Kidney (tissue), 14 donors: ENCODE results near the gene IGLL5. TPM values are rescaled to one million over a fixed set of nuclear protein-coding genes. Genes with fewer than 3 reads are reported as not detected.

Experiments used
- DNase-seq, 5 donors: peaks; one replicate each; pipeline ENCODE4 v3.0.0-alpha.2; 2013 to 2020
- FAIRE-seq: peaks from 2 replicates; lab custom pipeline; 2012; peaks lifted over from hg19 to GRCh38; lab: Jason Lieb, UNC
- H3K27ac ChIP-seq, 2 donors: one replicate each; pipeline ENCODE4 v1.7.0; 2013; ENCODE audit warnings: low read depth in 2 of 2, low read length in 2 of 2, inconsistent platforms in 1 of 2
- H3K27me3 ChIP-seq: one replicate; pipeline ENCODE4 v1.7.1; 2013; ENCODE audit warnings: low read length, inconsistent platforms; ENCODE audit not compliant: control insufficient read depth, insufficient read depth
- H3K36me3 ChIP-seq, 3 donors: one replicate each; pipeline versions ENCODE4 v1.7.0 to v1.7.1; 2013; ENCODE audit warnings: low read length in 3 of 3, control low read depth in 1 of 3, inconsistent platforms in 1 of 3; ENCODE audit not compliant: insufficient read depth in 3 of 3, control insufficient read depth in 2 of 3
- H3K4me1 ChIP-seq, 3 donors: one replicate each; pipeline versions ENCODE4 v1.7.0 to v1.7.1; 2013; ENCODE audit warnings: low read length in 3 of 3, inconsistent platforms in 1 of 3, low read depth in 1 of 3; ENCODE audit not compliant: control insufficient read depth in 2 of 3, insufficient read depth in 2 of 3
- H3K4me3 ChIP-seq, 3 donors: one replicate each; pipeline versions ENCODE4 v1.7.0 to v1.8.1; 2013; ENCODE audit warnings: low read length in 3 of 3, control low read depth in 1 of 3, inconsistent platforms in 1 of 3
- H3K9ac ChIP-seq, 3 donors: one replicate each; pipeline versions ENCODE4 v1.7.0 to v1.7.1; 2013; ENCODE audit warnings: low read length in 3 of 3, control low read depth in 1 of 3, inconsistent platforms in 1 of 3
- H3K9me3 ChIP-seq, 3 donors: one replicate each; pipeline versions ENCODE4 v1.7.0 to v1.7.1; 2013; ENCODE audit warnings: low read length in 3 of 3, control low read depth in 1 of 3, inconsistent platforms in 1 of 3; ENCODE audit not compliant: control insufficient read depth in 2 of 3, insufficient read depth in 1 of 3
- CTCF ChIP-seq: IDR thresholded peaks from 3 replicates; pipeline ENCODE4 v1.5.1; 2012; ENCODE audit warnings: mild to moderate bottlenecking, moderate library complexity, borderline replicate concordance; ENCODE audit not compliant: insufficient read depth; ENCODE audit errors: extremely low read depth
- intact Hi-C: fragments of 100-400 bp; cut with DNase I; formaldehyde crosslinking; loops from one replicate; pipeline ENCODE4 v1.11.1; 2022
- polyA plus RNA-seq: library from polyadenylated mRNA; stranded (reverse); fragments of 350-450 nt; fragmentation: Illumina TruSeq; extraction: RNeasy Lipid Tissue Mini Kit (QIAGEN cat#74804); gene quantifications from one replicate; pipeline ENCODE4 v1.2.3, GENCODE V29; 2014; ENCODE audit warnings: low read depth, low replicate concordance; ENCODE audit not compliant: insufficient read depth
- total RNA-seq: library from RNA; stranded (reverse); fragmentation: NEBNext Ultra II Directional; extraction: Animal tissue kit (Norgen Biotek cat#: 25700); gene quantifications from one replicate; pipeline ENCODE4 v1.2.1, GENCODE V29; 2021
- donor health status: control.
- donor health status: control.
- donor health status: control.
- donor health status: control.
- donor health status: control.
- donor health status: DM: yes; HTN: yes; CAD: no.
- donor health status: Normal renal cell carcinoma (clear cell type).

The IGLL5 gene
- total and polyA plus RNA-seq, 2 donors from 2014 or later, result 1.9 to 103 TPM

GRCh38 chr22:22918297-22918965 is 30.8 kb downstream of the IGLL5 start:
- Histone ChIP-seq H3K27me3 (no peaks in the 10 kb centered on the region), H3K9ac (no peak overlapping the region), H3K4me1 (no peaks in the 10 kb centered on the region), H3K4me3 (no peak overlapping the region), H3K36me3 (no peaks in the 10 kb centered on the region), H3K27ac (no peak overlapping the region), H3K9me3 (no peaks in the 10 kb centered on the region)
- no peak for DNase-seq
- TF ChIP-seq CTCF, result no peak
- FAIRE-seq, result no peak
- intact Hi-C loops, result no loop called here

- H3K9ac ChIP-seq, result no peak overlapping the region
- TF ChIP-seq CTCF, result no peak
- intact Hi-C loops, result no loop called here
- no peaks in the 10 kb centered on the region for H3K36me3 ChIP-seq
- no peak overlapping the region for H3K4me3 ChIP-seq
- no peaks in the 10 kb centered on the region for H3K4me1 ChIP-seq
- H3K27me3 ChIP-seq, result no peaks in the 10 kb centered on the region
- no peak overlapping the region for H3K27ac ChIP-seq
- DNase-seq (no peak), FAIRE-seq (no peak)
- no peaks in the 10 kb centered on the region for H3K9me3 ChIP-seq
These were observed 31.4 kb downstream of the IGLL5 start for GRCh38 chr22:22919041-22919440.

GRCh38 chr22:22920104-22920654 is 32.6 kb downstream of the IGLL5 start:
- Histone ChIP-seq H3K9ac (no peak overlapping the region), H3K4me3 (no peak overlapping the region), H3K36me3 (no peaks in the 10 kb centered on the region), H3K27ac (no peak overlapping the region), H3K27me3 (no peaks in the 10 kb centered on the region), H3K4me1 (no peaks in the 10 kb centered on the region), H3K9me3 (no peaks in the 10 kb centered on the region)
- DNase-seq (no peak), FAIRE-seq (no peak)
- TF ChIP-seq CTCF, result no peak
- intact Hi-C loops, result no loop called here
